ENCODE measurements around the gene DCTN1. TPM values are rescaled to one million over a fixed set of nuclear protein-coding genes. Genes with fewer than 3 reads are reported as not detected.
A peak's percentile ranks its signal among the peaks of the same experiment; 100 is the strongest.

Gene DCTN1
- total RNA-seq, 1 experiment from 2014 or later: 87.0 TPM

DNA sequence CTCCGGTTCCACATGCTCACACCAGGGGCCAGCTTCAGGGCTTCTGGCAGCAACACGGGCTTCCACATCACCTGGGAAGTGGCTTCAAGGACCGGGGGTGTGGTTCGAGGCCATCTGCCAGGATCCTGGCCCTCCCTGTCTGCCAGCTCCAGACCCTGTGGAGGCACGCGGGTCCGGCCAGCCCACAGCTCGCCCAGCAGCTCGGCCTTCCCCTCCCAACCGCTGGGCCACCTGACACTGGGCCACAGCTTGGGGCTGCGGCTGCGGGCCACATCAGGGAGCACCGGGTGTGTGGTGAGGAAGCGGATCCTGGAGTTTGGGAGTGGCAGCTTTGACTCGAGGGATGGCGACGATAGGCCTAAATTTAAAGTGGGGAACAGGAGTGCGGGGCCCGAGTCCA, 34.3 kb upstream of the DCTN1 start:
- DNase-seq (ENCODE audit: low read depth): no peak

DNA sequence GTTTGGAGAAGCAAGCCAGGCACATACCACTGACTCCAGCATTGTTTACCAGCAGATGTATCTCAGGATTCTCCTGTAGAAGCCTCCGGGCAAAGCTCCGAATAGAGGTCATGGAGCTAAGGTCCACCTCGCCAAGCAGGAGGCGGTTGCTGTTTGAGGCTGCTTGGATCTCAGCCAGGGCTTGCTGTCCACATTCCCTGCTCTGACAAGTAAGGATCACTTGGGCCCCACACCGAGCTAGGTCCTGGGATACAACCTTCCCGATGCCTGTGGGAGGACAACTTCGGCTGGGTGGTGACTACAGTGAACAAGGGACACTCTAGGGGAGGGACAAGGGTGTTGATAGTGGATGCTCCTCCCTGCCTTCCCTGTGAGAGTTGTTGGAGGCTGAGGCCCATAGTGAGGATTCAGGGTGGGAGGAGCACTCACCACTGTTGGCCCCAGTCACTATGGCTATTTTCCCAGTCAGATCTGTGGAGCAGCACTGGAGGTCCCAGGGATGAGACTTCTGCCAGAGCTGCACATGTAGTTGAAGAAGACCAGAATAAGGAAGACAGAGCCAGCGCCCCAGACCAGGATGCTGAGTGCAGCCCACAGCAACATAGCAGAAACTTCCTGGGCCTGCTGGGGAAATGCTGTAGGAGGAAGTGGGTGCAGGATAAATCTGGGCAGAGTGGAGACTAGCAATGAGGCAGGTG, 33.0 kb upstream of the DCTN1 start:
- DNase-seq (ENCODE audit: low read depth): no peak

- no peak for DNase-seq (ENCODE audit: low read depth)
Observed at GRCh38 chr2:74407682-74408081, 27.6 kb upstream of the DCTN1 start.

- peak; percentile 77 for DNase-seq (ENCODE audit: low read depth)
Observed at GRCh38 chr2:74406035-74406434, 25.9 kb upstream of the DCTN1 start.

DNA sequence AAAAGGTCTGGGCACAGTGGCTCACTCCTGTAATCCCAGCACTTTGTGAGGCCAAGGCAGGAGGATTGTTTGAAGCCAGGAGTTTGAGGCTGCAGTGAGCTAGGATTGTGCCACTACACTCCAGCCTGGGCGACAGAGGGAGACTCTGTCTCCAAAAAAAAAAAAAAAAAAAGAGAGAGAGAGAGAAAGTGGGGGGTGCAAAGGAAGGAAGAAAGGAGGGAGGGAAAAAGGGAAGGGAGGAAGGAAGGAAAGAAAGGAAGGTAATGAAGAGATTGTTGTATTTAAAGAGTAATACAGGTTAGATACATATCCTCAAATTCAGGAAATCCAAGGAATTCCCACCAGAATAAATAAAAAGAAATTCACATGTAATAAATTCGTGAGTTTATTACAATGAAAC, 21.8 kb upstream of the DCTN1 start:
- DNase-seq (ENCODE audit: low read depth): no peak

- peak; percentile 22 for DNase-seq (ENCODE audit: low read depth)
Observed at GRCh38 chr2:74399785-74400184, 19.7 kb upstream of the DCTN1 start.

DNA sequence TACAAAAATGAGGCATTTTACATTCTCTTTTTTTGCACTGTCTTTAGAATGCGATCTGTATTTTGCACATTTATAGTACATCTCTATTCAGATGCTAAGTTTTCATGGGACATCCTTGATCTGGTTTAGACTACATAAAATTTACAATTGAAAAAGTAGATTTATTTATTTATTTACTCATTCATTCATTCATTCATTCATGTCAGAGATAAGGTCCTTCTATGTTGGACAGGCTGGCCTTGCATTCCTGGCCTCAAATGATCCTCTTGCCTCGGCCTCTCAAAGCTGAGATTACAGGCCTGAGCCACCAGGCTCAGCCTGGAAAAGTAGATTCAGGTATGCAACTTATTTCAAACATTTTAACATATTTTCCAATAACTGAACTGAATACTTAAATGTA, 16.0 kb upstream of the DCTN1 start:
- DNase-seq (ENCODE audit: low read depth): no peak

DNA sequence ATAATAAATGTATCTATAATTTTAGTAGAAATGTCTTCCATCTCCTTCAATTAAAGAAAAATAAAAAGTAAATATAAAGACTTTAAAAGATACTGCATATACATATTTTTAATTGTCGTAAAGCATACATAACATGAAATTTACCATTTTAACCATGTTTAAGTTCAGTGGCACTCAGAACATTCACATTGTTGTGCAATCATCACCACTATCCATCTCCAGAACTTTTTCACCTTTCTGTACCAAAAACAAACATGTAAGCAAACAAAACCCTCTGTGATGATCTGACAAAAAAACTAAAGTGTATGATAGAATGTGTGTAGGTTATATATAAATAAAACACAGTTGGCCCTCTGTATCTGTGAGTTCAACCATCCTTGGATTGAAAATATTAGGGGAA, 13.4 kb upstream of the DCTN1 start:
- DNase-seq (ENCODE audit: low read depth): no peak

DNA sequence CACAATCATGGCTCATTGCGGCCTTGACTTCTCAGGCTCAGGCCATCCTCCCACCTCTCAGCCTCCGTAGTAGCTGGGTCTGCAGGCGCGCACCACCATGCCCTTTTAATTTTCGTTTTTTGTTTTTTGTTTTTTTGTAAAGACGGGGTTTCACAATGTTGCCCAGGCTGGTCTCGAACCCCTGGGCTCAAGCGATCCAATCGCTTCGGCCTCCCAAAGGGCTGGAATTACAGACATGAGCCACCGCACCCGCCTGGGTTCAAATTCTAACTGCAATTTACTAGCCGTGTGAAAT, 12.3 kb upstream of the DCTN1 start:
- no peak for DNase-seq (ENCODE audit: low read depth)

DNA sequence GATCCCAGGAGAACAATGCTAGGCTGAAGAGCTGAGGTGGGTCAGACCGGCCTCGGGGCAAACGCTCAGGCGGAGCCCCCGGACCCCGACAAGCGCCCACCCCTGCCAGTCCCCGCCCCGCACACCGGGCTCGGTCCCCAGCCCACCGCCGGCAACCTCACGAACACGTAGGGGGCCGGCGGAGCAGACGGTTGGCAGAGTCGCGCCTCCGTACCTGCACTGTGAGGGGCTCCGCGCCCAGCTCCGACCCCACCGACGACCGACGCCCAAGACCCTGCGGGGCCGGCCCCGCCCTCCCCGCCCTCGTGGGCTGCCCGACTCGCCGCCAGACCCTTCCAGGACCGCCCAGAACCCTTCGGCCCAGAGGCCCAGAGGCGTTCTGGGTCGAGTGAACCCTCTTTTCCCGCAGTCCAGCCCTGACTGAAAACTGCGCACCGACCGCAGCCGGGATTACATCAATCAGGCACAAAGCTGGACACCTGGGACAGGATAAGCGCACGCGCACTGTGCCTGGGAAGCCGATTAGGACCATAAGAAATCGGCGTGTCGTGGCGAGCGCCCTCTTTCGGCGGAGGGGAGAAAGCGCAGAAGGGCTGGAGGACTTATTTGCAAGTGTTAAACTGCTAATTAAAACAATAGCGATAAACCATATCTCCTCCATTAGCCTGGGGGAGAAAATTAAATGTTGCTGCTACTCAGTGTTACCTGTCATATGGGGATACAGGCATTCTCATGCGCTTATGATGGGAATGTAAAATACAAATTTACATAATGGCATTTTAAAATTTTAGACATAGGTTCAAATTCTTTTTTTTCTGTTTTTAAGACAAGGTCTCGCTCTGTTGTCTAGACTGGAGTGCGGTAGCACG, 11.7 kb upstream of the DCTN1 start:
- DNase-seq (ENCODE audit: low read depth): peak; percentile 77

DNA sequence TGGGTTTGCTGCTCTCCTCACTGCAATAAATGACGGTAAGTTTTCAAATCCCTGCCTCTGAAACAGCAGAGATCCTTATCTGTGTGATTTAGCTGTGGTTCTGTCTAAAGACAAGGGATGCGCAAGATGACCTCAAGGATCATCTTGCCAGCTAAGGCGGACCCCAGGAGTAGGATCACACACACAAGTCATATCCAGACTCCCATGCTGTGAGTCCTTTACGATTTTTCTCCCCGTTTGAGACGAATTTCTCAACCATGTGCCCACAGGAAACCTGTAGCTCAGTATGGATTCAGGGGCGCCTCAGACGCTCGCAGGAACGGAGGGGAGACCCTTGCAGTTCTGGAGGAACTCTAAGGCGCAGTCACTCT, 11.1 kb upstream of the DCTN1 start:
- DNase-seq (ENCODE audit: low read depth): peak; percentile 45

DNA sequence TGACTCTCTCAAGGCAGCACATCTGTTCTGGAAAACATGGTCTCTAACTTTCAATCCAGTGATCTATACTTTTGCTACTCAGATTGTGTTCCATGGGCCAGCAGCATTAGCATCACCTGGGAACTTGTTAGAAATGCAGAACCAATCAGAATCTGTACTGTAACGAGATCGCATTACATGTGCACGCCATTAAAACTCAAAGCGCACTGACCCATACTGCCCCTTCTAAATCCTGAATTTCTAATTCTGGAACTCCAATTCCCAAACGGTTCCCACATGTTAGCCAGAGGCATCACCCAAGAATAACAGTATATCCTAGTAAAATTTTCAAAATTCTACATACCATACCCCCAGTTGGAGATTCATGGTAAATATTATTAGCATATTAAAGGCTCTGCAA, 10.5 kb upstream of the DCTN1 start:
- no peak for DNase-seq (ENCODE audit: low read depth)

- peak; percentile 10 for DNase-seq (ENCODE audit: low read depth)
Observed at GRCh38 chr2:74387346-74387745, 7.2 kb upstream of the DCTN1 start.

GRCh38 chr2:74385396-74385795, 5.3 kb upstream of the DCTN1 start:
- DNase-seq (ENCODE audit: low read depth): no peak

DNA sequence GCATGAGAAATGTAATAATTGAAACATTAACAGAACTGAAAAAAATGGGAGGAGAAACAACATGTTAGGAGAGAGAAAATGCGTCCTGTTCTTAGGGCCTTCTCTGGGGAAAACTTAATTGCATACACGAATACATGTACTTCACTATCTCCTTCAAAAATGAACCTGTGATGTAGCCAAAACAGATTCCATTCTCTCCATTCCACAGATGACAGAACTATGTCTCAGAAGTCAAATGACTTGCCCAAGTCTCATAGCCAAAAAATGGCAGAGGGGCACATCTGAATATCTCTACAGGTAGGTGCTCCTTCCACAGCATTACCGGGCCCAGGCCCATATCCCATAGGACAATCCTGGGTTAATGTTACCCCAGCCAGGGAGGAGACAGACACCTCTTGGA, 3.9 kb upstream of the DCTN1 start:
- no peak for DNase-seq (ENCODE audit: low read depth)

DNA sequence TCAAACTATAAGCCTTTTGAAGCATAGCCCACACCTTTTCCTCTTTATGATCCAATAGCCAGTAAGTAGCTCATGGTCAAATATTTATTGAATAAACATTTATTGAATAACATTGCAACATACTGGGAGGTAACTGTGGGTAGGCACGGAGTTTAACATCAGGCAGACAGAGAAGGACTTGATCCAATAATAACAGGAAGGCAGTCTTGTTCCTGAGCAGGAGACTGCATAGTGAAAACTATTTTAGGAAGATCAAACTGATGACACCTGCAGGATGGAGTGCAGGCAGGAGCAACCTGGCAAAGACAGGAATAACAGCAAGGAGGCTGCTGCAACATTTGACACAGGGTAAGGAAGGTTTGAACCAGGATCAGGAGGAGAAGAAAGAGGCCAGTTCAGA, 3.1 kb upstream of the DCTN1 start:
- DNase-seq (ENCODE audit: low read depth): no peak

GRCh38 chr2:74381751-74382150, 1.6 kb upstream of the DCTN1 start:
- no peak for DNase-seq (ENCODE audit: low read depth)

DNA sequence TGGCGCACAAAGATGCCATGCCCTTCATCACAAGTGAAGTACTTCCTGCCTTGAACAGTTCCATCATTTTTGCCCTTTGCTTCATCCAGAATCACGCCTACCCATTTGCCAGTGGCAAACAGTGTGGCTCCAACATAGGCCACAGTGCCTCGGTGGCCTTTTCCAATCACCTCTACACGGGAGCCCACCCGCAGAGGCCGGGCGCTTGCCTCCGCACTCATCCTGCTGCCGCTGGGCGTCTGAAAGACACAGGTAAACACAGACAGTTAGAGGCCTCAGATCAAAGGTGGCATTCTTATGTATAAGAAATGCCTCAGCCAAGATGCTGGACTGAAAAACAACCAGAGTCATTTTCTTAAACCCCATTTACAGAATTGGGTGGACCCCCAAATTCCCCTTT, 2.1 kb downstream of the DCTN1 start:
- no peak for DNase-seq (ENCODE audit: low read depth)

GRCh38 chr2:74375838-74376237, 4.3 kb downstream of the DCTN1 start:
- no peak for DNase-seq (ENCODE audit: low read depth)

DNA sequence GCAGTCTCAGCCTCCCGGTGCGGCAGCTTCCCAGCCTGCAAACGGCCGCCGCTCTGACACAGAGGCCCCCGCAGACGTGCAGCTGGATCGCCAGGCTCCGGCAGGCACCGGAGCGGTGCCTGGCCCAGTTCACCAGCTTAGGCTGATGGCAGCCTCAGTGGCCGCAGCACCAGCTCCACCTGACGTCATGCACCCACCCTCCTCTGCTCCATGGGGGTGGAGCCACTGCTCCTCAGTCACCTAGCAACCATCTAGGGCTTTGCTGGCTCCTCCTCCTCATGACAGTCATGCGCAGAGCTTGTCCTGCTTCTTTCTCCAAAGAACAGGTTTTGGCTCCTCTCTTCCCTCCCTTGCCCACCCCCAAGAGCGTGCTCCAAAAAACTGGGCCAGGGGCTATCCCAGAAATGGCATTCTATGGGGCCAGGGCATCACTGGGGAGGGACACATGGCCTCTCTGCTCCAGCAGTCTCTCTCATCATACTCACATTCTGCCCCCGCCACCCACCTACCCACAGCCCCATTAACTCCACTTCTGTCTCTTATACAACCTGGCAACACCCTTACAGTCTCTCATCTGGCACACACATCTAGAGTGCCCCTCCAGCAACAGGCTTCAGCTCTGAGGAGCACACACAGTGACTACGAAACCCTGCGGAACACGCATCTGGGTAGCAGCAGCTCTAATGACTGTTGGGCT, 5.5 kb downstream of the DCTN1 start:
- no peak for DNase-seq (ENCODE audit: low read depth)

DNA sequence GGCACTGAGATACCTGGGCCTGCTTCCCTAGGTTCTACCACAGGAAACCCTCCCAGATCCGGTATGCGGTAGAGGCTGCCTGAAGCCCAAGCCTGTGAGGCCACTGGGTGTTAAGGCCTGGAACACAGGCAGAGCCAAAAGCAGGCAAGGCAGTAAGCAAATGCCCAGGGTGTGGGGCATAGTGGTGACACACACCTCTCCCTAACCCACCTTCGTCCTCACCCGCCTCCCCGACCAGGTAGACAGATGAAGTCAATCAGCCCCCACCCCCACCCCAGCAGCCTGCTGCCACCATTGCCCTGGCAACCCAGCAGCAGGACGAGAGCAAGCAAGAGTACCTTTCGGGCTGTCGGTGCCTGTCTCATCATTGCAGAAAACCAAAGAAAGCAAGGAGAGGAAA, 6.1 kb downstream of the DCTN1 start:
- DNase-seq (ENCODE audit: low read depth): no peak

GRCh38 chr2:74373221-74373676, 6.9 kb downstream of the DCTN1 start:
- DNase-seq (ENCODE audit: low read depth): no peak

- no peak for DNase-seq (ENCODE audit: low read depth)
Observed at GRCh38 chr2:74372674-74373073, 7.4 kb downstream of the DCTN1 start.

Measured in M059J (cell line).